ENCODE results near the gene DCPS. TPM values are rescaled to one million over a fixed set of nuclear protein-coding genes. Genes with fewer than 3 reads are reported as not detected.
A peak's percentile ranks its signal among the peaks of the same experiment; 100 is the strongest.
"Not testable (repeated sequence)": the region's sequence is repeated elsewhere in the genome, so short reads cannot be mapped to it uniquely, and the experiment has no call there.

DCPS gene
- total and polyA plus RNA-seq, 8 donors = 16.4 to 24.4 (median 21.5) TPM

- peak in 1 of 4 donors; percentile 42 for DNase-seq
- no peak for TF ChIP-seq CTCF (IDR thresholded peaks at IDR 0.05)
- Histone ChIP-seq H3K4me1 (peaks cover 5 to 47% of the 10 kb centered on the region in 2 donors), H3K4me3 (no peak overlapping the region), H3K27me3 (no peaks in the 10 kb centered on the region), H3K9me3 (no peaks in the 10 kb centered on the region), H3K36me3 (no peaks in the 10 kb centered on the region), H3K27ac (peak overlapping the region; percentile 41 to 44)
- no peak for ATAC-seq
- intact Hi-C loops (cut with DNase I) = no loop called here
Observed at GRCh38 chr11:126391286-126391954, 87.6 kb downstream of the DCPS start.

- Histone ChIP-seq H3K4me3 (no peak overlapping the region), H3K27me3 (no peaks in the 10 kb centered on the region), H3K36me3 (no peaks in the 10 kb centered on the region), H3K27ac (no peak overlapping the region), H3K4me1 (peaks cover 5 to 40% of the 10 kb centered on the region in 2 donors), H3K9me3 (no peaks in the 10 kb centered on the region)
- ATAC-seq (peak; percentile 25), DNase-seq (peak in 1 of 4 donors; percentile 54)
- no peak for TF ChIP-seq CTCF (IDR thresholded peaks at IDR 0.05)
- intact Hi-C loops (cut with DNase I) = no loop called here
Observed at GRCh38 chr11:126391970-126392632, 88.2 kb downstream of the DCPS start.

- ATAC-seq (peak; percentile 19), DNase-seq (peak in 1 of 4 donors; percentile 64)
- H3K4me1 ChIP-seq = peaks cover 5 to 35% of the 10 kb centered on the region in 2 donors
- intact Hi-C loops (cut with DNase I) = no loop called here
- H3K36me3 ChIP-seq = no peaks in the 10 kb centered on the region
- no peaks in the 10 kb centered on the region for H3K27me3 ChIP-seq
- no peak overlapping the region for H3K4me3 ChIP-seq
- no peak for TF ChIP-seq CTCF (IDR thresholded peaks at IDR 0.05)
- no peak overlapping the region for H3K27ac ChIP-seq
- no peaks in the 10 kb centered on the region for H3K9me3 ChIP-seq
Observed at GRCh38 chr11:126392633-126393013, 88.8 kb downstream of the DCPS start.

- DNase-seq = peak in 1 of 4 donors; percentile 55
- no peak for ATAC-seq
- no peak overlapping the region for H3K4me3 ChIP-seq
- no peaks in the 10 kb centered on the region for H3K9me3 ChIP-seq
- no peaks in the 10 kb centered on the region for H3K36me3 ChIP-seq
- no peaks in the 10 kb centered on the region for H3K27me3 ChIP-seq
- intact Hi-C loops (cut with DNase I) = no loop called here
- no peak overlapping the region for H3K27ac ChIP-seq
- H3K4me1 ChIP-seq = peaks cover 5 to 29% of the 10 kb centered on the region in 2 donors
- no peak for TF ChIP-seq CTCF (IDR thresholded peaks at IDR 0.05)
Observed at GRCh38 chr11:126393143-126393542, 89.3 kb downstream of the DCPS start.

GRCh38 chr11:126394036-126394435, 90.2 kb downstream of the DCPS start:
- H3K4me1 ChIP-seq = peaks cover 5 to 28% of the 10 kb centered on the region in 2 donors
- intact Hi-C loops (cut with DNase I) = no loop called here
- ATAC-seq = no peak
- no peaks in the 10 kb centered on the region for H3K9me3 ChIP-seq
- no peaks in the 10 kb centered on the region for H3K27me3 ChIP-seq
- no peak overlapping the region for H3K27ac ChIP-seq
- TF ChIP-seq CTCF (IDR thresholded peaks at IDR 0.05) = no peak
- H3K4me3 ChIP-seq = no peak overlapping the region
- H3K36me3 ChIP-seq = no peaks in the 10 kb centered on the region
- no peak for DNase-seq

GRCh38 chr11:126394634-126395072, 90.8 kb downstream of the DCPS start:
- H3K27ac ChIP-seq; H3K9me3 ChIP-seq; H3K4me3 ChIP-seq; H3K27me3 ChIP-seq; DNase-seq; H3K36me3 ChIP-seq; intact Hi-C loops (cut with DNase I): not testable (repeated sequence)
- H3K4me1 ChIP-seq = peaks cover 5 to 28% of the 10 kb centered on the region in 2 donors
- ATAC-seq = peak; percentile 47

Data from left lung (tissue), 10 donors.